OCI-LY3 (cell line): ENCODE data around the gene DCUN1D3.

Source experiments
- H2AFZ ChIP-seq: fragments of 200-600, 300-600 bp; shearing (Covaris generic); 2 replicates; pipeline ENCODE4 v1.6.0; 2014; ENCODE audit warnings: antibody characterized with exemption, low read depth, low read length
- H3K27ac ChIP-seq: fragments of 200-600, 300-600 bp; sonication (generic); 2 replicates; pipeline ENCODE4 v1.5.1; 2014; ENCODE audit warnings: mild to moderate bottlenecking, low read length, moderate library complexity, mixed read lengths
- H3K27me3 ChIP-seq: fragments of 200-600, 300-600 bp; sonication (generic); 2 replicates; pipeline ENCODE4 v1.6.1; 2014; ENCODE audit warnings: low read depth, low read length, mixed read lengths
- H3K36me3 ChIP-seq: fragments of 200-600, 300-600 bp; sonication (generic); replicated peaks from 2 replicates; pipeline ENCODE3; 2014; ENCODE audit warnings: low read depth, low read length, mixed read lengths
- H3K4me1 ChIP-seq: fragments of 300-600, 200-600 bp; sonication (generic); 2 replicates; pipeline ENCODE4 v1.6.1; 2014; ENCODE audit warnings: low read length, mixed read lengths
- H3K4me2 ChIP-seq: fragments of 200-600, 300-600 bp; sonication (generic); 2 replicates; pipeline ENCODE4 v1.6.1; 2014; ENCODE audit warnings: low read length, mixed read lengths
- H3K4me3 ChIP-seq: fragments of 300-600, 200-600 bp; sonication (generic); 2 replicates; pipeline ENCODE4 v1.5.1; 2014; ENCODE audit warnings: antibody characterized with exemption, mild to moderate bottlenecking, low read length, moderate library complexity
- H3K79me2 ChIP-seq: fragments of 300-600, 200-600 bp; shearing (Covaris generic); 2 replicates; pipeline ENCODE4 v1.6.1; 2014; ENCODE audit warnings: mild to moderate bottlenecking, low read length, mixed read lengths
- H3K9ac ChIP-seq: fragments of 300-600, 200-600 bp; shearing (Covaris generic); 2 replicates; pipeline ENCODE4 v1.6.0; 2014; ENCODE audit warnings: mild to moderate bottlenecking, low read length, moderate library complexity
- H3K9me3 ChIP-seq: fragments of 200-600, 300-600 bp; shearing (Covaris generic); 2 replicates; pipeline ENCODE4 v1.6.1; 2014; ENCODE audit warnings: low read length, mixed read lengths; ENCODE audit not compliant: insufficient read depth
- H4K20me1 ChIP-seq: fragments of 200-600, 300-600 bp; sonication (generic); 2 replicates; pipeline ENCODE4 v1.6.1; 2016; ENCODE audit warnings: low read length, mixed read lengths; ENCODE audit not compliant: insufficient read depth
- CTCF ChIP-seq: fragments of 200-600, 300-600 bp; sonication (generic); IDR thresholded peaks from 2 replicates; pipeline ENCODE4 v1.5.1; 2014; ENCODE audit warnings: antibody characterized with exemption, low read length, low read depth
- EZH2phosphoT487 ChIP-seq: fragments of 200-600 bp; shearing (Covaris generic); IDR thresholded peaks from 2 replicates; pipeline ENCODE4 v1.6.1; 2018; ENCODE audit warnings: antibody characterized with exemption, mixed run types, low read depth

DCUN1D3 gene

GRCh38 chr16:20850981-20851380 is 49.2 kb downstream of the DCUN1D3 start:
- Histone ChIP-seq H4K20me1 (peaks cover 8% of the 10 kb centered on the region; the same call in 1 of the 2 replicates), H3K36me3 (peaks cover 2% of the 10 kb centered on the region), H3K4me3 (no peak overlapping the region), H2AFZ (no peak overlapping the region), H3K4me1 (peaks cover 16% of the 10 kb centered on the region), H3K79me2 (no peaks in the 10 kb centered on the region), H3K27ac (no peak overlapping the region), H3K27me3 (no peaks in the 10 kb centered on the region), H3K4me2 (no peak overlapping the region), H3K9ac (no peak overlapping the region), H3K9me3 (no peaks in the 10 kb centered on the region)
- TF ChIP-seq CTCF: no peak
- TF ChIP-seq EZH2phosphoT487: no peak

DNA sequence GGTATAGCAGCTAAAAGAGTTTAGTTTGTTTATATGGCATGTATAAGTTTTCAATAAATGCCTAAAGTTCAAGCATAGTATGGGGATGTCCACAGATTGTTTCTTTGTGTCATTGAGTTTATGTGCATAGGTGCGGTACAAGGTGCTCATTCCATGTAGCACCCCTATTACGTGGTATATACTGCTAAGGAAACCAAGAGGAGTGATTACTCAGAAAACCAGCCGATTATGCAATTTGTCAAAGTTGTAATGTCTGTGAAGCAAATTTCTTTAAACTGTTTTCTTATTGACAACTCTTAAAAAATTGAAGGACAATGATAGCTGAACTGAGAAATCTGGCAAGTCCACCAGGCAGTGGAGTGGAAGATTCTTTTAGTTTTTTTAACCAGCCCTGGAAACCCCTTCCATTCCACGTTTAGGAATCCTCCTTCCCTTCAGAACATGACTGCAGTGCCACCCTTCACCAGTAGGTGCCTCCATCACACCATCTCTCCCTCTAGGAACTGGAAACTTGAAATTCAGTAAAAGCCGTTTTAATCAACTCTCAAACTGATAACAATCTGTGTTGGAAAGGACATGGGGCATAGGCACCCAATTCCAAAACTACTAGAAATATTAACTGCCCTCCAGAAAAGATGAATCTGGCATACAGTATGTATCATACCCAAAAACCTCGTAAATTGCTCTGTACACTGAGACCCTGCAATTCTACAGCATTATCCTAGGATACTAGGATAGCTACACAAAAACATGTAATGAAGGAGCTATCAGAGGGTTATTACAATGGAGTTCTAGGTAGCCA is 50.4 kb downstream of the DCUN1D3 start:
- H3K27ac ChIP-seq: no peak overlapping the region
- H4K20me1 ChIP-seq: no peaks in the 10 kb centered on the region

DNA sequence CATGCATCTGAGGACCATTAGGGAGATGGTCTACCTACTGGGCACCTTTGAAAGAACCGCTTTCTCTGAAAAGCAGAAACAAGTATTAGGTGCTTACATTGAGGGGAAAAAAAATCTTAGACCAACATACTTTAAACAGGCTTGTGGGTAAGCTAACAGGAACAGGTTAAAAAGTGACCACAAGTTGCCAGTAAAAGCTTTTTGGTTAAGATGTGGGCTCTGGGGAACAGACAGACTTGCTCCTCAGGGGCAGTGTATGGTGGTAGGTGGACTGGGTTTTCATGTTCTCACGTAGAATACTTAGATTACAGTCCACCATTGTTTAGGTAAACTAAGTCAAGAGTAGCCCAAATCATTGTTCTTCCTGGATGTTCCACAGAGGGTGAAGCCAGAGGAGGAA is 52.6 kb downstream of the DCUN1D3 start:
- H3K36me3 ChIP-seq: peaks cover 16% of the 10 kb centered on the region
- H2AFZ ChIP-seq: no peak overlapping the region
- H4K20me1 ChIP-seq: no peaks in the 10 kb centered on the region
- H3K9me3 ChIP-seq: no peaks in the 10 kb centered on the region
- H3K79me2 ChIP-seq: no peaks in the 10 kb centered on the region
- H3K4me3 ChIP-seq: no peak overlapping the region
- TF ChIP-seq CTCF: no peak
- TF ChIP-seq EZH2phosphoT487: no peak
- no peak overlapping the region for H3K27ac ChIP-seq
- no peak overlapping the region for H3K9ac ChIP-seq
- no peaks in the 10 kb centered on the region for H3K4me1 ChIP-seq
- H3K27me3 ChIP-seq: no peaks in the 10 kb centered on the region
- H3K4me2 ChIP-seq: no peak overlapping the region

More for the DNA sequence above, 50.4 kb downstream of the DCUN1D3 start:
- no peaks in the 10 kb centered on the region for H3K79me2 ChIP-seq
- H3K27me3 ChIP-seq: no peaks in the 10 kb centered on the region
- H3K9ac ChIP-seq: no peak overlapping the region
- TF ChIP-seq EZH2phosphoT487 (no peak), CTCF (peak; percentile 98)
- peaks cover 4% of the 10 kb centered on the region for H3K4me1 ChIP-seq
- no peak overlapping the region for H3K4me2 ChIP-seq
- H3K36me3 ChIP-seq: peaks cover 9% of the 10 kb centered on the region
- no peaks in the 10 kb centered on the region for H3K9me3 ChIP-seq
- H3K4me3 ChIP-seq: no peak overlapping the region
- H2AFZ ChIP-seq: no peak overlapping the region

GRCh38 chr16:20846551-20846950 is 53.6 kb downstream of the DCUN1D3 start:
- no peaks in the 10 kb centered on the region for H3K79me2 ChIP-seq
- no peaks in the 10 kb centered on the region for H4K20me1 ChIP-seq
- no peak overlapping the region for H3K4me2 ChIP-seq
- no peak overlapping the region for H3K4me3 ChIP-seq
- H3K27me3 ChIP-seq: no peaks in the 10 kb centered on the region
- H3K36me3 ChIP-seq: peaks cover 19% of the 10 kb centered on the region
- TF ChIP-seq CTCF (no peak), EZH2phosphoT487 (no peak)
- H3K4me1 ChIP-seq: no peaks in the 10 kb centered on the region
- H3K9ac ChIP-seq: no peak overlapping the region
- no peak overlapping the region for H3K27ac ChIP-seq
- H3K9me3 ChIP-seq: no peaks in the 10 kb centered on the region
- H2AFZ ChIP-seq: no peak overlapping the region
